Gastrocnemius medialis (tissue), 4 donors: Measurements from ENCODE around the gene ATXN10.

Source experiments
- POLR2A ChIP-seq, 2 donors: fragments of 450-650 bp; IDR thresholded peaks; one replicate each; pipeline ENCODE4 v1.6.1; 2017; ENCODE audit warnings: antibody characterized with exemption in 2 of 2, mild to moderate bottlenecking in 2 of 2, moderate library complexity in 2 of 2
- TF ChIP-seq, protein P1 (sequence below), 5 experiments: fragments of 450-650 bp in 3 of 5; fragments of 200-600 bp in 2 of 5; sonication (generic) in 2 of 5; IDR thresholded peaks in 4 of 5; conservative IDR thresholded peaks in 1 of 5; 1 replicate in 4 of 5; 2 replicates in 1 of 5; pipeline ENCODE4 v1.5.1; 2016 to 2019; ENCODE audit warnings: antibody characterized with exemption in 5 of 5, mild to moderate bottlenecking in 3 of 5, moderate library complexity in 3 of 5

DNA sequence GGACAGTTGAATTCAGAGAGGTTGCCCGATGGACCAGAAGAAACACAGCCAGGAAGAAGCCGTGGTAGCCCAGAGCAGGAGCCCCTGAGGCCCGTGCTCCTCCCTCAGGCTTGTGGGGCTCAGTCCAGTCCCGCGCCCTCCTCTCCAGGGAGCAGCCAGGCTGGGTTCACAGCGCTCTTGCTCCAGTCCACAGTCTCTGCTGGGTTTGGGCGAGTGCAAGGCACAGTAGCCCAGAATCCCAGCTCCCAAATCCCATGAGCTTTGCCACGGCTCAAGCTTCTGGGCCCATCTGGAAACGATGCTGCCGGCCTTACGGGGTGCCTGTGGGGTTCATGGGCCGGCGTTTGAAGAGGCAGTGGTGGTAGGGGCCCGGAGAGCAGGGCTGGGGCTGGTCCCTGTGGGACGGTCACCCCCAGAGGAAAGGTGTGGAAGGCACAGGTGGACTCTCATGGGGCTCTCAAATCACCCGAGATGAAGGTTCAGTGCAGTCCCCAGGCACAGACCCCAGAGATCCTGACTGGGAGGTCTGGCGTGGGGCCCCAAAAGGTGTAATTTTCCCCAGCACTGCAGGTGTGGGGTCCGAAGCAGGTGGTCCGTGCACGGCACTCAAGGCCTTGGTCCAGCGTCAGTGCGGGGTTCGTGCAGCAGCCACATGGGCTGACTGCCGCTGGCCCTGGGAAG is 30.6 kb upstream of the ATXN10 start:
- no peak for TF ChIP-seq POLR2A (IDR thresholded peaks at IDR 0.05)
- TF ChIP-seq, protein P1, sequence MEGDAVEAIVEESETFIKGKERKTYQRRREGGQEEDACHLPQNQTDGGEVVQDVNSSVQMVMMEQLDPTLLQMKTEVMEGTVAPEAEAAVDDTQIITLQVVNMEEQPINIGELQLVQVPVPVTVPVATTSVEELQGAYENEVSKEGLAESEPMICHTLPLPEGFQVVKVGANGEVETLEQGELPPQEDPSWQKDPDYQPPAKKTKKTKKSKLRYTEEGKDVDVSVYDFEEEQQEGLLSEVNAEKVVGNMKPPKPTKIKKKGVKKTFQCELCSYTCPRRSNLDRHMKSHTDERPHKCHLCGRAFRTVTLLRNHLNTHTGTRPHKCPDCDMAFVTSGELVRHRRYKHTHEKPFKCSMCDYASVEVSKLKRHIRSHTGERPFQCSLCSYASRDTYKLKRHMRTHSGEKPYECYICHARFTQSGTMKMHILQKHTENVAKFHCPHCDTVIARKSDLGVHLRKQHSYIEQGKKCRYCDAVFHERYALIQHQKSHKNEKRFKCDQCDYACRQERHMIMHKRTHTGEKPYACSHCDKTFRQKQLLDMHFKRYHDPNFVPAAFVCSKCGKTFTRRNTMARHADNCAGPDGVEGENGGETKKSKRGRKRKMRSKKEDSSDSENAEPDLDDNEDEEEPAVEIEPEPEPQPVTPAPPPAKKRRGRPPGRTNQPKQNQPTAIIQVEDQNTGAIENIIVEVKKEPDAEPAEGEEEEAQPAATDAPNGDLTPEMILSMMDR (IDR thresholded peaks at IDR 0.05 in 4 of 5, conservative IDR thresholded peaks at IDR 0.05 in 1 of 5): no peak
